Esophagus (tissue), 2 donors: ENCODE results near the gene VTI1A. TPM values are rescaled to one million over a fixed set of nuclear protein-coding genes. Genes with fewer than 3 reads are reported as not detected.
"Not testable (repeated sequence)": the region's sequence is repeated elsewhere in the genome, so short reads cannot be mapped to it uniquely, and the experiment has no call there.

Source experiments
- H3K27ac ChIP-seq, 2 donors: one replicate each; pipeline ENCODE4 v1.5.1; 2013; ENCODE audit warnings: low read depth in 2 of 2, mild to moderate bottlenecking in 2 of 2, inconsistent platforms in 1 of 2, low read length in 1 of 2, moderate library complexity in 1 of 2
- H3K27me3 ChIP-seq, 2 donors: one replicate each; pipeline ENCODE4 v1.6.1; 2013; ENCODE audit warnings: low read length in 2 of 2, control low read depth in 1 of 2, mild to moderate bottlenecking in 1 of 2; ENCODE audit not compliant: insufficient read depth in 2 of 2, control insufficient read depth in 1 of 2
- H3K36me3 ChIP-seq, 2 donors: one replicate each; pipeline ENCODE4 v1.6.1; 2013; ENCODE audit warnings: low read length in 1 of 2; ENCODE audit not compliant: control insufficient read depth in 2 of 2, insufficient read depth in 2 of 2
- H3K4me1 ChIP-seq, 2 donors: one replicate each; pipeline ENCODE4 v1.6.1; 2013; ENCODE audit warnings: low read length in 1 of 2; ENCODE audit not compliant: control insufficient read depth in 2 of 2, insufficient read depth in 2 of 2
- H3K4me3 ChIP-seq, 2 donors: one replicate each; pipeline ENCODE4 v1.5.1; 2013; ENCODE audit warnings: low read length in 2 of 2, mild to moderate bottlenecking in 2 of 2, low read depth in 1 of 2, moderate library complexity in 1 of 2
- H3K9me3 ChIP-seq, 2 donors: one replicate each; pipeline ENCODE4 v1.6.1; 2013; ENCODE audit warnings: mild to moderate bottlenecking in 2 of 2, low read depth in 1 of 2, low read length in 1 of 2, moderate library complexity in 1 of 2; ENCODE audit not compliant: control insufficient read depth in 2 of 2, insufficient read depth in 1 of 2
- WGBS, 2 donors: extraction: QIAGEN DNeasy Blood & Tissue Kit; methylation state at CpG; one replicate each; pipeline ENCODE4 v1.1.7; 2013; 5-methylcytosine and 5-hydroxymethylcytosine counted together
- polyA plus RNA-seq, 2 donors: library from polyadenylated mRNA; stranded (reverse); fragments of 200-250 nt; gene quantifications; one replicate each; pipeline ENCODE4 v1.2.3, GENCODE V29; 2013
- donor health status: healthy with polysubstance abuse.
- donor health status: Bipolar disorder and iron deficiency.

The VTI1A gene
- polyA plus RNA-seq, 2 donors: 10.6 to 11.5 TPM

GRCh38 chr10:112497347-112497950 is 50.4 kb downstream of the VTI1A start:
- Histone ChIP-seq H3K4me1 (no peaks in the 10 kb centered on the region), H3K4me3 (no peak overlapping the region), H3K27me3 (no peaks in the 10 kb centered on the region), H3K27ac (no peak overlapping the region), H3K36me3 (no peaks in the 10 kb centered on the region), H3K9me3 (no peaks in the 10 kb centered on the region)
- WGBS, 2 donors: 84 to 86% methylated on average over 3 of the region's 3 CpGs

GRCh38 chr10:112498806-112499205 is 51.8 kb downstream of the VTI1A start:
- WGBS, 2 donors: 90 to 91% methylated on average over 1 of the region's 1 CpG
- Histone ChIP-seq H3K4me3 (no peak overlapping the region), H3K36me3 (no peaks in the 10 kb centered on the region), H3K27ac (no peak overlapping the region), H3K4me1 (no peaks in the 10 kb centered on the region), H3K27me3 (no peaks in the 10 kb centered on the region), H3K9me3 (no peaks in the 10 kb centered on the region)

- not testable (repeated sequence) for H3K27ac ChIP-seq, H3K36me3 ChIP-seq, H3K9me3 ChIP-seq, H3K4me3 ChIP-seq, H3K27me3 ChIP-seq, H3K4me1 ChIP-seq
- WGBS, 2 donors: 87 to 90% methylated on average over 8 of the region's 8 CpGs
Measured at GRCh38 chr10:112499985-112500384, 53.0 kb downstream of the VTI1A start.

- H3K9me3 ChIP-seq: no peaks in the 10 kb centered on the region
- no peaks in the 10 kb centered on the region for H3K36me3 ChIP-seq
- WGBS, 2 donors: 81 to 82% methylated on average over 2 of the region's 2 CpGs
- no peak overlapping the region for H3K4me3 ChIP-seq
- no peaks in the 10 kb centered on the region for H3K27me3 ChIP-seq
- H3K4me1 ChIP-seq: no peaks in the 10 kb centered on the region
- no peak overlapping the region for H3K27ac ChIP-seq
Measured at GRCh38 chr10:112502536-112502935, 55.5 kb downstream of the VTI1A start.

GRCh38 chr10:112503643-112504042 is 56.6 kb downstream of the VTI1A start:
- 94 to 98% methylated on average over 2 of the region's 2 CpGs for WGBS, 2 donors
- H3K36me3 ChIP-seq: no peaks in the 10 kb centered on the region
- H3K4me1 ChIP-seq: no peaks in the 10 kb centered on the region
- no peaks in the 10 kb centered on the region for H3K9me3 ChIP-seq
- no peak overlapping the region for H3K4me3 ChIP-seq
- H3K27me3 ChIP-seq: no peaks in the 10 kb centered on the region
- no peak overlapping the region for H3K27ac ChIP-seq

GRCh38 chr10:112507046-112507445 is 60.0 kb downstream of the VTI1A start:
- H3K27me3 ChIP-seq: no peaks in the 10 kb centered on the region
- H3K27ac ChIP-seq: no peak overlapping the region
- no peaks in the 10 kb centered on the region for H3K36me3 ChIP-seq
- 54 to 59% methylated on average over 4 of the region's 4 CpGs for WGBS, 2 donors
- no peaks in the 10 kb centered on the region for H3K9me3 ChIP-seq
- H3K4me3 ChIP-seq: no peak overlapping the region
- no peaks in the 10 kb centered on the region for H3K4me1 ChIP-seq

GRCh38 chr10:112507988-112508387 is 61.0 kb downstream of the VTI1A start:
- H3K36me3 ChIP-seq: no peaks in the 10 kb centered on the region
- no peaks in the 10 kb centered on the region for H3K4me1 ChIP-seq
- no peak overlapping the region for H3K27ac ChIP-seq
- H3K27me3 ChIP-seq: no peaks in the 10 kb centered on the region
- 46 to 58% methylated on average over 4 of the region's 4 CpGs for WGBS, 2 donors
- H3K4me3 ChIP-seq: no peak overlapping the region
- H3K9me3 ChIP-seq: no peaks in the 10 kb centered on the region

- Histone ChIP-seq H3K4me1 (no peaks in the 10 kb centered on the region), H3K27ac (no peak overlapping the region), H3K9me3 (no peaks in the 10 kb centered on the region), H3K4me3 (no peak overlapping the region), H3K27me3 (no peaks in the 10 kb centered on the region), H3K36me3 (no peaks in the 10 kb centered on the region)
- 84 to 86% methylated on average over 4 of the region's 4 CpGs for WGBS, 2 donors
Measured at GRCh38 chr10:112509558-112510291, 62.7 kb downstream of the VTI1A start.

GRCh38 chr10:112510384-112510783 is 63.4 kb downstream of the VTI1A start:
- WGBS, 2 donors: 87 to 93% methylated on average over 4 of the region's 4 CpGs
- Histone ChIP-seq H3K4me3 (no peak overlapping the region), H3K27ac (no peak overlapping the region), H3K36me3 (no peaks in the 10 kb centered on the region), H3K27me3 (no peaks in the 10 kb centered on the region), H3K4me1 (no peaks in the 10 kb centered on the region), H3K9me3 (no peaks in the 10 kb centered on the region)

- no peak overlapping the region for H3K4me3 ChIP-seq
- H3K27ac ChIP-seq: no peak overlapping the region
- H3K27me3 ChIP-seq: no peaks in the 10 kb centered on the region
- no peaks in the 10 kb centered on the region for H3K4me1 ChIP-seq
- H3K9me3 ChIP-seq: no peaks in the 10 kb centered on the region
- no peaks in the 10 kb centered on the region for H3K36me3 ChIP-seq
- WGBS, 2 donors: 97 to 99% methylated on average over 2 of the region's 2 CpGs
Measured at GRCh38 chr10:112512294-112512693, 65.3 kb downstream of the VTI1A start.
